HL-60 (cell line): ENCODE results near the gene WDR48.

Source experiments
- DNase-seq, 2 experiments: peaks; one replicate each; pipeline ENCODE4 v3.0.0-alpha.2; 2010 to 2020; ENCODE audit warnings: low read depth in 1 of 2, low spot score in 1 of 2
- H3K27ac ChIP-seq: fragments of 250-450 bp; sonication (Bioruptor Pico); replicated peaks from 2 replicates; pipeline ENCODE4 v1.5.1; 2020; ENCODE audit warnings: mild to moderate bottlenecking, moderate library complexity
- H3K27me3 ChIP-seq: fragments of 250-450 bp; sonication (Bioruptor Pico); 2 replicates; pipeline ENCODE4 v1.5.1; 2021; ENCODE audit warnings: mild to moderate bottlenecking, moderate library complexity; ENCODE audit not compliant: insufficient read depth, poor library complexity, severe bottlenecking
- H3K4me3 ChIP-seq: replicated peaks from 2 replicates; pipeline ENCODE4 v1.5.1; 2011; ENCODE audit warnings: mild to moderate bottlenecking, control low read depth, low read length; ENCODE audit not compliant: insufficient read depth
- GABPA ChIP-seq: IDR thresholded peaks from 2 replicates; pipeline ENCODE4 v1.6.1; 2012; ENCODE audit warnings: low read depth
- POLR2AphosphoS5 ChIP-seq: IDR thresholded peaks from 2 replicates; pipeline ENCODE4 v1.6.1; 2012; ENCODE audit warnings: low read depth
- SPI1 ChIP-seq: IDR thresholded peaks from 2 replicates; pipeline ENCODE4 v1.6.1; 2012; ENCODE audit warnings: low read depth, mild to moderate bottlenecking, borderline replicate concordance
- TF ChIP-seq, protein P1 (sequence below): IDR thresholded peaks from 2 replicates; pipeline ENCODE4 v1.6.1; 2012; ENCODE audit warnings: low read depth; ENCODE audit not compliant: insufficient replicate concordance
- TF ChIP-seq, protein P2 (sequence below): IDR thresholded peaks from one replicate; pipeline ENCODE4 v1.5.1; 2011; ENCODE audit warnings: low read length, control low read depth, inconsistent platforms; ENCODE audit not compliant: insufficient read depth

The WDR48 gene

DNA sequence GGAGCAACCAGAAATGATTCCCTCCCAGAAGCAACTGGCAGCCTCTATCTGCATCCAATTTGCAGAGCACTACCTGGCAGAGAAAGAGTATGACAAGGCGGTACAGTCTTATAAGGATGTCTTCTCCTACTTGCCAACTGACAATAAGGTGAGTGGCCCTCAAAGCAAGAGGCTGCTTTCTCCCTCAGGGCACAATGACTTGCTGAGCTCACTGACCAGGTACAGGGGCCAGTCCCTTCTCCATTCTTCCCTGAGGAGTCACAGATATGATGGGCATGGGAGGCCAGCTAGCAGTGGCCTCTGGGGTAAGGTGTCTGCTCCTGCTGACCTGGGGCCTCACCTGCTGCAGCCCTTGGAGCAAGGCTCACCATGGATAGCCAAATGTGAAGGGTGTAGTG, 81.3 kb downstream of the WDR48 start:
- no peaks in the 10 kb centered on the region for H3K27me3 ChIP-seq
- no peak overlapping the region for H3K27ac ChIP-seq
- TF ChIP-seq POLR2AphosphoS5 = no peak
- no peak for TF ChIP-seq GABPA
- TF ChIP-seq, protein P1, sequence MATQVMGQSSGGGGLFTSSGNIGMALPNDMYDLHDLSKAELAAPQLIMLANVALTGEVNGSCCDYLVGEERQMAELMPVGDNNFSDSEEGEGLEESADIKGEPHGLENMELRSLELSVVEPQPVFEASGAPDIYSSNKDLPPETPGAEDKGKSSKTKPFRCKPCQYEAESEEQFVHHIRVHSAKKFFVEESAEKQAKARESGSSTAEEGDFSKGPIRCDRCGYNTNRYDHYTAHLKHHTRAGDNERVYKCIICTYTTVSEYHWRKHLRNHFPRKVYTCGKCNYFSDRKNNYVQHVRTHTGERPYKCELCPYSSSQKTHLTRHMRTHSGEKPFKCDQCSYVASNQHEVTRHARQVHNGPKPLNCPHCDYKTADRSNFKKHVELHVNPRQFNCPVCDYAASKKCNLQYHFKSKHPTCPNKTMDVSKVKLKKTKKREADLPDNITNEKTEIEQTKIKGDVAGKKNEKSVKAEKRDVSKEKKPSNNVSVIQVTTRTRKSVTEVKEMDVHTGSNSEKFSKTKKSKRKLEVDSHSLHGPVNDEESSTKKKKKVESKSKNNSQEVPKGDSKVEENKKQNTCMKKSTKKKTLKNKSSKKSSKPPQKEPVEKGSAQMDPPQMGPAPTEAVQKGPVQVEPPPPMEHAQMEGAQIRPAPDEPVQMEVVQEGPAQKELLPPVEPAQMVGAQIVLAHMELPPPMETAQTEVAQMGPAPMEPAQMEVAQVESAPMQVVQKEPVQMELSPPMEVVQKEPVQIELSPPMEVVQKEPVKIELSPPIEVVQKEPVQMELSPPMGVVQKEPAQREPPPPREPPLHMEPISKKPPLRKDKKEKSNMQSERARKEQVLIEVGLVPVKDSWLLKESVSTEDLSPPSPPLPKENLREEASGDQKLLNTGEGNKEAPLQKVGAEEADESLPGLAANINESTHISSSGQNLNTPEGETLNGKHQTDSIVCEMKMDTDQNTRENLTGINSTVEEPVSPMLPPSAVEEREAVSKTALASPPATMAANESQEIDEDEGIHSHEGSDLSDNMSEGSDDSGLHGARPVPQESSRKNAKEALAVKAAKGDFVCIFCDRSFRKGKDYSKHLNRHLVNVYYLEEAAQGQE = no peak
- TF ChIP-seq SPI1 = no peak
- TF ChIP-seq, protein P2, sequence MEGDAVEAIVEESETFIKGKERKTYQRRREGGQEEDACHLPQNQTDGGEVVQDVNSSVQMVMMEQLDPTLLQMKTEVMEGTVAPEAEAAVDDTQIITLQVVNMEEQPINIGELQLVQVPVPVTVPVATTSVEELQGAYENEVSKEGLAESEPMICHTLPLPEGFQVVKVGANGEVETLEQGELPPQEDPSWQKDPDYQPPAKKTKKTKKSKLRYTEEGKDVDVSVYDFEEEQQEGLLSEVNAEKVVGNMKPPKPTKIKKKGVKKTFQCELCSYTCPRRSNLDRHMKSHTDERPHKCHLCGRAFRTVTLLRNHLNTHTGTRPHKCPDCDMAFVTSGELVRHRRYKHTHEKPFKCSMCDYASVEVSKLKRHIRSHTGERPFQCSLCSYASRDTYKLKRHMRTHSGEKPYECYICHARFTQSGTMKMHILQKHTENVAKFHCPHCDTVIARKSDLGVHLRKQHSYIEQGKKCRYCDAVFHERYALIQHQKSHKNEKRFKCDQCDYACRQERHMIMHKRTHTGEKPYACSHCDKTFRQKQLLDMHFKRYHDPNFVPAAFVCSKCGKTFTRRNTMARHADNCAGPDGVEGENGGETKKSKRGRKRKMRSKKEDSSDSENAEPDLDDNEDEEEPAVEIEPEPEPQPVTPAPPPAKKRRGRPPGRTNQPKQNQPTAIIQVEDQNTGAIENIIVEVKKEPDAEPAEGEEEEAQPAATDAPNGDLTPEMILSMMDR = no peak
- DNase-seq = no peak
- H3K4me3 ChIP-seq = no peak overlapping the region

DNA sequence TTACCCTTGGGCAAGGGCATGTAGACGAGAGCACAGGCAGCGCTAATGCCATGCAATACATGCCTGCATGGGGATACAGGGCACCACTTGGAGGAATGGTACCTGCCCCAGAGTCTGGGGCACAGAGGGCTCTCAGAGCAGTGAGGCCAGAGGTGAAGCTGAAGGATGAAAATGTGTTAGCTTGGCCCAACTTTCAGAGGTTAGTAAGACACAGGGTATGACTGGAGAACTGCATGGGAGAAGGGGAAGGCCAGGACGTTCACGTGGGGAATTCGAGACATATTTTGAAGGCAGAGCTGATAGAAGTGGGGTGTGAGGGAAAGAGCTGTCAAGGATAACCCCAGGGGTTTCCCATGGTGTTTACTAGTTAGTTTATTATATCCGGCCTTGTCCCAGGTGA, 82.0 kb downstream of the WDR48 start:
- no peaks in the 10 kb centered on the region for H3K27me3 ChIP-seq
- TF ChIP-seq GABPA = no peak
- TF ChIP-seq SPI1 = no peak
- TF ChIP-seq, protein P1 = no peak
- TF ChIP-seq POLR2AphosphoS5 = no peak
- TF ChIP-seq, protein P2 = no peak
- DNase-seq = no peak
- H3K27ac ChIP-seq = no peak overlapping the region
- no peak overlapping the region for H3K4me3 ChIP-seq

DNA sequence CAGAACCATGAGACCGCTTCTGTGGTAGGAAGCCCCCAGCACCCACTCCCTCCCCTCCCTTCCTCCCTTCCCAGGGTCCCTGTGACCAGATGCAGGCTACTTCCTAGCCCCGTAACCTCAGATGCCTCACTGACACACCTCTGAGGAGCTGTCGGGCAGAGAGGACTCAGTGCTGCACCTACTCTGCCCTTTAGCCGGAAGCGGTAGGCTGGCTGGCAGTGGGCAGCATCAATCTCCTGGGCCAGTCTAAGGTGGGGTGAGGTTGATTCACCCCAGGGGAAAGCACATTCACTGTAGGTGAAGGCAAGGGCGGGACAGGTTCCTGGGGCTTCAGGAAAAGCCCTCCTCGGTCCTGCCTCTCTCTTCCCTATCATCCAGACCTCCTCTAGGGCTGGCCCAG, 82.5 kb downstream of the WDR48 start:
- TF ChIP-seq SPI1 (no peak), GABPA (no peak), POLR2AphosphoS5 (no peak)
- TF ChIP-seq, protein P1 = no peak
- TF ChIP-seq, protein P2 = no peak
- H3K27ac ChIP-seq = no peak overlapping the region
- H3K27me3 ChIP-seq = no peaks in the 10 kb centered on the region
- H3K4me3 ChIP-seq = no peak overlapping the region
- no peak for DNase-seq
